Smooth muscle cell (in vitro differentiated cells): ENCODE data around the gene PPFIBP2. TPM values are rescaled to one million over a fixed set of nuclear protein-coding genes. Genes with fewer than 3 reads are reported as not detected.

Experiments
- DNase-seq: peaks from one replicate; lab custom pipeline; 2025; ENCODE audit not compliant: unreplicated experiment; lab: John Stamatoyannopoulos, UW
- H2AFZ ChIP-seq: fragments of 200-600 bp; sonication (generic); 2 replicates; pipeline ENCODE4 v1.6.0; 2016; ENCODE audit warnings: antibody characterized with exemption, low read depth, mild to moderate bottlenecking
- H3F3A ChIP-seq: fragments of 200-600 bp; sonication (generic); 2 replicates; pipeline ENCODE4 v1.6.0; 2017; ENCODE audit warnings: antibody characterized with exemption, low read depth
- H3K27ac ChIP-seq: fragments of 200-600 bp; sonication (generic); 2 replicates; pipeline ENCODE4 v1.5.1; 2016; ENCODE audit warnings: low read depth, mild to moderate bottlenecking
- H3K27me3 ChIP-seq: fragments of 200-600 bp; sonication (generic); 2 replicates; pipeline ENCODE4 v1.6.1; 2016; ENCODE audit warnings: low read depth, mild to moderate bottlenecking
- H3K36me3 ChIP-seq: fragments of 200-600 bp; sonication (generic); 2 replicates; pipeline ENCODE4 v1.5.1; 2016; ENCODE audit warnings: low read depth
- H3K4me1 ChIP-seq: fragments of 200-600 bp; sonication (generic); 2 replicates; pipeline ENCODE4 v1.5.1; 2016; ENCODE audit warnings: low read depth
- H3K4me2 ChIP-seq: fragments of 200-600 bp; sonication (generic); 2 replicates; pipeline ENCODE4 v1.6.0; 2016; ENCODE audit warnings: mild to moderate bottlenecking
- H3K4me3 ChIP-seq: fragments of 200-600 bp; sonication (generic); 2 replicates; pipeline ENCODE4 v1.5.1; 2016; ENCODE audit warnings: mild to moderate bottlenecking
- H3K79me2 ChIP-seq: fragments of 200-600 bp; sonication (generic); 2 replicates; pipeline ENCODE4 v1.6.0; 2016; ENCODE audit warnings: low read depth, mild to moderate bottlenecking
- H3K9ac ChIP-seq: fragments of 200-600 bp; sonication (generic); 2 replicates; pipeline ENCODE4 v1.6.0; 2016; ENCODE audit warnings: low read depth
- H3K9me3 ChIP-seq: fragments of 200-600 bp; sonication (generic); replicated peaks from 2 replicates; pipeline ENCODE4 v1.5.1; 2016; ENCODE audit warnings: low read depth
- H4K20me1 ChIP-seq: fragments of 200-600 bp; sonication (generic); 2 replicates; pipeline ENCODE4 v1.6.0; 2016; ENCODE audit warnings: low read depth
- WGBS: methylation state at CpG from one replicate; pipeline ENCODE4 v1.1.7; 2016; ENCODE audit warnings: low lambda C conversion rate; 5-methylcytosine and 5-hydroxymethylcytosine counted together
- polyA plus RNA-seq: library from polyadenylated mRNA; unstranded; fragments of >200 nt; fragmentation: Nextera tagmentation; extraction: Ambion mirVana; gene quantifications from 2 replicates; pipeline ENCODE4 v1.2.1, GENCODE V29; 2016
- total RNA-seq: library from RNA; depleted of rRNA; stranded (reverse); fragments of >200 nt; gene quantifications from 2 replicates; pipeline ENCODE4 v1.2.3, GENCODE V29; 2014
- TF ChIP-seq, protein P1 (sequence below): fragments of 200-600 bp; sonication (generic); IDR thresholded peaks from 2 replicates; pipeline ENCODE4 v1.5.1; 2017; ENCODE audit warnings: borderline replicate concordance, mild to moderate bottlenecking, antibody characterized with exemption; ENCODE audit not compliant: insufficient read depth, poor library complexity, severe bottlenecking

Gene PPFIBP2
- total and polyA plus RNA-seq, 2 experiments from 2014 or later = 9.8 to 20.2 TPM

DNA sequence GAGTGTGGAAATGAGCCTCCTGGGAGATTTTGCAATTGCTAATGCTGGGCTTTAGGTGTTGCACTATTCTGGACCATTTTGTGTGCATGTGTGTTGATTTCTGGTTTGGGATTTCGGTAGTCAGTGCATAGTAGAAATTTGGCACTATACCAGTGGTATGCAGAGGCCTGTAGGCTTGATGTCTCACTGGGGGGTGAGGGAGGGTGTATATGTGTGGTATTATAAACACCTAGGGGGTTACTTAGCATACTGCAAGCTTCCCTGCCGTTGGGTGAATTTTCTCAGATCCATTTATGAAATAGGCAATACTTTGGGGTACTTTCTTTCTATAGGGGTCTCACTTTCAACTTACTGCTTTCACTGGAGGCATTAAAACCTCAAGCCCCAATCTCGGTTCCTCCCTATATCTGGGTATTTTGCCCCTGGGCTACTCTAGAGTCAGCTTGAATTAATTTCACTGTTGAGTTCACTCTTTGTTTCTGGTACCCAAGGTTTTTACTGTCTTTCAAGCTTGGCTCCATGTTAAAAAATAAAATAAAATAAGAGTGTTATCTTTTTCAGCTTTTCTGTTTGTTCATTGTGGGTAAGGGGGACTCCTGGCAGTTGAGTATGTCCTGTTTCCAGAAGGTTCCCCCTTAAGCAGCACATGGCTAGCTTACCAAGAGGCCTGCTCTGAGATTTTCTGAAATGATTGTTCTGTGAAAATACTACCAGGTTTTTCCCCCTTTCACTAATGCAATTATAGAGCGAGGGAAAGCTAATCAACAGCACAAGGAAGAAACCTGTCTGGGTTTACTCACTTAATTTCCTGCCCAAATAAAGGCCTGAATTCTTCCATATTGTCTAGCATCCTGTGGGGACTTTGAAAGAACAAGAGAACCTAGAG lies 45.8 kb downstream of the PPFIBP2 start:
- peaks cover 11% of the 10 kb centered on the region for H3F3A ChIP-seq
- no peak overlapping the region for H3K27ac ChIP-seq
- no peak overlapping the region for H2AFZ ChIP-seq
- H3K79me2 ChIP-seq = no peaks in the 10 kb centered on the region
- WGBS = 90% methylated on average over 4 of the region's 4 CpGs
- H4K20me1 ChIP-seq = no peaks in the 10 kb centered on the region
- H3K4me3 ChIP-seq = no peak overlapping the region
- H3K36me3 ChIP-seq = no peaks in the 10 kb centered on the region
- no peak overlapping the region for H3K4me2 ChIP-seq
- H3K9me3 ChIP-seq = no peaks in the 10 kb centered on the region
- TF ChIP-seq, protein P1, sequence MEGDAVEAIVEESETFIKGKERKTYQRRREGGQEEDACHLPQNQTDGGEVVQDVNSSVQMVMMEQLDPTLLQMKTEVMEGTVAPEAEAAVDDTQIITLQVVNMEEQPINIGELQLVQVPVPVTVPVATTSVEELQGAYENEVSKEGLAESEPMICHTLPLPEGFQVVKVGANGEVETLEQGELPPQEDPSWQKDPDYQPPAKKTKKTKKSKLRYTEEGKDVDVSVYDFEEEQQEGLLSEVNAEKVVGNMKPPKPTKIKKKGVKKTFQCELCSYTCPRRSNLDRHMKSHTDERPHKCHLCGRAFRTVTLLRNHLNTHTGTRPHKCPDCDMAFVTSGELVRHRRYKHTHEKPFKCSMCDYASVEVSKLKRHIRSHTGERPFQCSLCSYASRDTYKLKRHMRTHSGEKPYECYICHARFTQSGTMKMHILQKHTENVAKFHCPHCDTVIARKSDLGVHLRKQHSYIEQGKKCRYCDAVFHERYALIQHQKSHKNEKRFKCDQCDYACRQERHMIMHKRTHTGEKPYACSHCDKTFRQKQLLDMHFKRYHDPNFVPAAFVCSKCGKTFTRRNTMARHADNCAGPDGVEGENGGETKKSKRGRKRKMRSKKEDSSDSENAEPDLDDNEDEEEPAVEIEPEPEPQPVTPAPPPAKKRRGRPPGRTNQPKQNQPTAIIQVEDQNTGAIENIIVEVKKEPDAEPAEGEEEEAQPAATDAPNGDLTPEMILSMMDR = no peak
- no peaks in the 10 kb centered on the region for H3K27me3 ChIP-seq
- DNase-seq = no peak
- peaks cover 12% of the 10 kb centered on the region for H3K4me1 ChIP-seq
- no peak overlapping the region for H3K9ac ChIP-seq

- no peak overlapping the region for H3K4me2 ChIP-seq
- H3K27ac ChIP-seq = no peak overlapping the region
- H3K36me3 ChIP-seq = no peaks in the 10 kb centered on the region
- H3K9ac ChIP-seq = no peak overlapping the region
- no peaks in the 10 kb centered on the region for H4K20me1 ChIP-seq
- H3K4me3 ChIP-seq = no peak overlapping the region
- no peaks in the 10 kb centered on the region for H3K9me3 ChIP-seq
- TF ChIP-seq, protein P1 = no peak
- no peaks in the 10 kb centered on the region for H3K79me2 ChIP-seq
- no peaks in the 10 kb centered on the region for H3F3A ChIP-seq
- no peaks in the 10 kb centered on the region for H3K27me3 ChIP-seq
- DNase-seq = no peak
- WGBS = 85% methylated on average over 2 of the region's 2 CpGs
- peaks cover 12% of the 10 kb centered on the region for H3K4me1 ChIP-seq
- no peak overlapping the region for H2AFZ ChIP-seq
Observed at GRCh38 chr11:7561562-7561961, 47.8 kb downstream of the PPFIBP2 start.

- Histone ChIP-seq H2AFZ (no peak overlapping the region), H4K20me1 (no peaks in the 10 kb centered on the region), H3K4me2 (no peak overlapping the region), H3K79me2 (no peaks in the 10 kb centered on the region), H3K27me3 (no peaks in the 10 kb centered on the region), H3K4me1 (peaks cover 12% of the 10 kb centered on the region), H3K4me3 (no peak overlapping the region), H3K36me3 (no peaks in the 10 kb centered on the region), H3F3A (no peaks in the 10 kb centered on the region), H3K9ac (no peak overlapping the region), H3K9me3 (no peaks in the 10 kb centered on the region), H3K27ac (no peak overlapping the region)
- DNase-seq = no peak
- TF ChIP-seq, protein P1 = no peak
- 79% methylated on average over 2 of the region's 2 CpGs for WGBS
Observed at GRCh38 chr11:7563281-7563680, 49.5 kb downstream of the PPFIBP2 start.
